GM21381 (cell line): ENCODE data around the gene ZC3H15.
"Not testable (repeated sequence)": the region's sequence is repeated elsewhere in the genome, so short reads cannot be mapped to it uniquely, and the experiment has no call there.

Experiments used
- ATAC-seq: cut with Tn5 transposase; IDR thresholded peaks from one replicate; pipeline ENCODE4 v1.9.1; 2021; ENCODE audit warnings: mild to moderate bottlenecking, moderate library complexity; ENCODE audit not compliant: unreplicated experiment

Gene ZC3H15

DNA sequence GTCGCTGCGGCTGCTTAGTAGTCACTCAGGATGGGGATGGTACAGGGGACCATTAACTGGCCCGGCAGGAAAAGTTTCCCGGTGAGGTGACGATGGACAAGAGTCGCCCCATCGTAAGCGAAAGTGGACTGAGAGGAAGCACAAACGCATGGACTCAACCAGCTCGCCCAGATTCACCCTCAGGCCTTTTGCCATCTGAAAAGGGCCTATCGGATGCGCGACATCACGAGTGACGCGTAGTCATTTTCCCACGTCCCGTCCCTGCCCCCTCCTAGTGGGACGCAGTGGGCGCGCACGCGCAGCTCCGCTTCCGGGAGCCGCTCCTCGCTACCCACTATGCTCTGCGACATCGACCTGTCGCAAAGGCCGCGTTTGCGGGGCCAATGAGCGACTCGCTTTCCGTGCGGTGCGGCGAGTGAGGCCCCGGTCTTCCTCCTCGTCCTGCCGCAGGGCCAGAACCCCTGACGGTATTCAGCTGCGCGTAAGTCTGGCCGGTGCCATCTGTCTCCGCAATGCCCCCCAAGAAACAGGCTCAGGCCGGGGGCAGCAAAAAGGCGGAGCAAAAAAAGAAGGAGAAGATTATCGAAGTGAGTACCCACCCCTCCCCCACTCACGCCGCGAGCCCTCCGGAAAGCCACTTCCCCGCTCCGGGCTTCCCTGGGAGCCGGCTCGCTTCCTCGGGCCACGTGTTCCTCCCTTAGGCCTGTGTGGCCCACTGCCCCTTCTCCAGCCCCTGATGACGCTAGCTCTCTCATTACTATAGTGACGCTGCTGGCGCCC lies at the start of gene ZC3H15:
TSS of gene ZC3H15 (plus strand) at position 390 of the 780 bp plus-strand sequence. CDS start at position 513, 123 bp downstream.
- ATAC-seq, result peak; percentile 85

DNA sequence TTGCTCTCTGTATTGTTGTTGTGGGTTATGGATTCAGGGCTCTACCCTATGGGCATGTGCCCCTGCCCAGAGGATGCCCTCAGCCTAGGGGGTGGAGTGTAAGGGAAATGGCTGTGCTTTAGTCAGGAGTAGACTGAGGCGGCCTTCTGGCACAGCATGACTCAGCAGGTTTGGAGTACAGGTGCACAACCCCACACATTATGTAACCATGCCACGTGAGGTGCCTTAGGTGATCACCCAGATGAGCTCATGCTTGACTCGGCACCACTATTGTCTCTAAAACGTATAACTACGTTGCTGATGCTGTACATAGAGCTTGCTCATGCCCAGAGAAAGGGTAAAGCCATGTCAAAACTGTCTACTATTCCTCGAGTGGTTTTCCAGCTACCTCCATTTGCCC lies 48.3 kb upstream of the ZC3H15 start:
- no peak for ATAC-seq

DNA sequence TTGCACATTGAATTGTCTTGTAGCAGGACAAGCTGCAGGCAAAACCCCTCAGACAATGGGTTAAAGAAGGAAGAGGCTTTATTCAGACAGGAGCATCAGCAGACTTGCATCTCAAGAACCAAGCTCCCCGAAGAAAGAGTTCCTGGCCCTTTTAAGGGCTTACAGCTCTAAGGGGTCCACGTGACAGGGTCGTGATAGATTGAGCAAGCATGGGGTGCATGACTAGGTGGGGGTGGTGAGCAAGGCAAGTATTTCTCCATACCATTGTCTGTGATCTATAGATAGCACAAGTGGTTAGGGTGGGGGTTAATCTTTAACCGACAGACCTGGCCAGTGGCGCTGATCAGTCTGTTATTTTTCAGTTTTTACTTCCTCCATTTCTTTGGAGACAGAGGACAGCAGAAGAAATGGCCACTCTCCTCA lies 46.4 kb upstream of the ZC3H15 start:
- not testable (repeated sequence) for ATAC-seq

DNA sequence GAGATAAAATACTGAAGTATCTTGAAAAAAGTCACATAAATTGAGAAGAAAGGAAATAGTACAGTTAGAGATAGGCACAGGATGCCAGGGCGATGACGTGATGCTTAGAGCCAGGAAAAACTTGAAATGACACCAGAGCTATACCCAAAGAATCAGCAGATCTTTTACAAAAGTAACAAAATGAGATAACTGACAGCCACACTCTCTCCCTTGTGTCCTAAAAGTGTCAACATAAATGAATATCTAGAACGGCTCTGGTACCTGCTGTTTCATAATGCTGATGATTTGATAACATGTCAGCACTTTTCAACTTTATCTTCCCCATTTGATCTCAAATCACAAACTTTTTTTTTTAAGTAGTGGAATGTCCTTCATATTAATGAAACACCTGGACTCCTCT lies 45.6 kb upstream of the ZC3H15 start:
- no peak for ATAC-seq

DNA sequence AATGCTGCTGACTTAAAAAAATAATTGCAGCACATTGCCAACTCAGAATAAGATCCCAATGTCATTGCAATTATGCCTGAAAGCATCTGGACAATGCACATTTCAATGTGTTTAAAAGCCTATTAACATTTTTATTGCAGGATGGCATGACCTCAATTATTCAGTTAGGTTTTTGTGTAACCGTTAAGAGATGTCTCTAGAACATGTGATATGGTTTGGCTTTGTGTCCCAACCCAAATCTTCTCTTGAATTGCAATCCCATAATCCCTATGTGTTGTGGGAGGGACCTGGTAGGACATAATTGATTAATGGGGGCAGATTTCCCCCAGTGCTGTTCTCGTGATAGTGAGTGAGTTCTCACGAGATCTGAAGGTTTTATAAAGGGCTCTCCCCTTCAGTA lies 43.2 kb upstream of the ZC3H15 start:
- no peak for ATAC-seq

DNA sequence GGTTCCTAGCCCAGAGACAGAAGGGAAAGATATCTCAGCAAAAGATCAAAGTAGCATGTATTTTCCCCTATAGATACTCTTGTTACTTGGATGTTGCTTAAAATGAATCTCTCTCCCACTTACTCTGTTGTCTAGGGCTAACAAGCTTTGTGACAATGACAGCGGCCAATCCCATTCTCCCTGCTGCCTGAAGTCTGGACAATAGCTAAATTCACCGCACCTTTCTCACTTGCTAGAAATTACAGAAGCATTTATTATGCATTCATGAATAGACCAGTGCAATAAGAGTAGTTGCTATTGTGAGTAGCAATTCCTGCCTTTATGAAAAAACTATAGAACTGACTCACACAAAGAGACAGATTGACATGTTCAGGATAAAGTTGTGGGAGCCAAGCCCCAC lies 42.2 kb upstream of the ZC3H15 start:
- no peak for ATAC-seq

DNA sequence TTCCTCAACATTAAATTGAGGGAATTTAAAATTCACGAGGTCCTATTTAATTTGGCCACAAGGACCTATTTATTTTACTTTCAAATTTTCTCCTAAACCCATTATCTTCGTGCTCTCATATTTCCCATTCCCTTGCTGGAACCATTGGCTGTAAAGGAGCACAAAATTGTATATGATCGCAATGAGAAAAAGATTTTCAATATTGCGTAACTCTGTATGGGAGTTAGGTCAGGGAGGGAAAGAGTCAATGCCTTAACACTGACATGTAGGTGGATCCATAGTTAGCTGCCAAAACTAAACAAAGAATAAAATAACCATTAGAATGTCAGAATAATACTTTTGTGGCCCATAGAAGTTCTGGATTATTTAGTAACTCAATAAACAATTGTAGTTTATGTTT lies 40.6 kb upstream of the ZC3H15 start:
- ATAC-seq, result no peak

DNA sequence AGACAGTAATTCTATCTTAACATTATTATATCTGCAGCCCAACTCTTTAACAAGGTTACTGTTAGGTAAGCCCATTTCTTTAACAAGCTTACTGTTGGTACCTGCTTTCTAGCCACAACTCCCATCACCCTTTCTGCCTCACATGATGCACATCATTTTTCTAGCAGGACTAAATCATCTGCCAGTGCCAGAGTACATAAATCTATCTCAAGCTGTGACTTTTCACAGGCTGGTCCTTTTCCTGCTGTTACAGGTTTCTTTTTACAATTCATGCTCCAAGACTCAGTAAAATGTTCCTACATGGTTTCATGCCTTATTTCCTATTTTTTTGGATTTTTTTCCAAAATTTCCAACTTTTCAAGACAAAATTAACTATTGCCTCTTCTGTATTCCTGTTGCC lies 30.4 kb upstream of the ZC3H15 start:
- no peak for ATAC-seq

DNA sequence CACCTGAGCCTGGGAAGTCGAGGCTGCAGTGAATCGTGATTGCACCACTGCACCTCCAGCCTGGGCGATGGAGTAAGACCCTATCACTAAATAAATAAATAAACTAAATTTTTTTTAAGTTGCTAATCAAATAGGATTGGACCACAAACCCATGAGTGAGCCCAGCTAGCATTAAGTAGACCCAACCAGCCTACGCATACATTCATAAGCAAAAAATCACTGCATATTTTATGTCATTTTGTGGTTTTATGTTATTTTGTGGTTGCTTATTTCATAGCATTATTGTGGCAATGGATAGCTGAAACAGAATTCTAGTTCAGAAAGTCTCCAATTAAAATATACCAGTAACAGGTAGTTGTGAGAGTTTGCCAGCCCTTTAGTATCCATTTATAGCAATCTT lies 29.1 kb upstream of the ZC3H15 start:
- ATAC-seq, result no peak

DNA sequence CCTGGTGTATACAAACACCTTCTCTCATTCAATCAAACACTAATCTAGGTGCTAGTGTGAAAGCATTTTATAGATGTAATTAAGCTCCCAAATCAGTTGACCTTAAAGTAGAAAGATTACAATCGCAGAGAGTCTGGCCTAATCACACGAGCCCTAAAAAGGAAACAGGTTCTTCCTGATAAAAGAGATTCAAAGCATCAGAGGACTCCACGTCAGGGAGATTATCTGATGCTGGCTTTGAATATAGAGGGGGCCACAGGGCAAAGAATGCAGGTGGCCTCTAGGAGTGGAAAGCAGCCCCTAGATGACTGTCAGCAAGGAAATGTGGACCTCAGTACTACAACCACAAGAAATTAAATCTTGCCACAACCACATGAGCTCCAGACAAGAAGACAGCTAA lies 28.2 kb upstream of the ZC3H15 start:
- no peak for ATAC-seq

DNA sequence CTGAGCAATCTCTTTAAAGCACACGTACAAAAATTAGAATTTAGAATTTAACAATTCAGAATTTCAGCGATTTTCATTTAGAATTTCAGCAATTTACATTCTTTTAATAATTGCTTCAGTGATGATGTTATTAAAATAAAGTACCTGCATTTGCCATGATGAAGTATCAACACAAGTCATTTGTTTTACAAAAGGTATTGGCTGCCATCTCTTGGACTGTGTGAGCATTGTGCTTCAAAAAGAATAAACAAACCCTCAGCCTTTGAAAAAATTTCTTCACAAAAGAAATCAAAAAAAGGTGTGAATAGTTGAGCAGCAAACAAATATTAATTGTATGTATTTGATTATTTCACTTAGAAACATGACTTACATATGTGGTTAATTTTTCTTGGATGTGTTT lies 27.1 kb upstream of the ZC3H15 start:
- no peak for ATAC-seq

DNA sequence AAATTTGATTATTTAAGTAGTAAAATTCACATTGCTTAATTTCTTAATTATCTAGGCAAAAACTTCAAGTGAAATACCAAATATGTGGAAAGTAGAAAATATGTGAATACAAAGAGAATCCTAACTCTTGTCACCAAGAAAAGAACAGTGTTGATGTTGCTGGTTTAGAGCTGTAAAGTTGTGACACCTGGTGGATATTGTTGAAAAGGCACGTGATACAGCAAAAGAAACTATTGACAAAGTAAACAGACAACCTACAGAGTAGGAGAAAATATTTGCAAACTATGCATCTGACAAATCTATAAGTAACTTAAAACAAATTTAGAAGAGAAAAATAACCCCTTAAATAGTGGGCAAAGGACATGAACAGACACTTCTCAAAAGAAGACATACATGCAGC lies 25.6 kb upstream of the ZC3H15 start:
- ATAC-seq, result peak; percentile 71

DNA sequence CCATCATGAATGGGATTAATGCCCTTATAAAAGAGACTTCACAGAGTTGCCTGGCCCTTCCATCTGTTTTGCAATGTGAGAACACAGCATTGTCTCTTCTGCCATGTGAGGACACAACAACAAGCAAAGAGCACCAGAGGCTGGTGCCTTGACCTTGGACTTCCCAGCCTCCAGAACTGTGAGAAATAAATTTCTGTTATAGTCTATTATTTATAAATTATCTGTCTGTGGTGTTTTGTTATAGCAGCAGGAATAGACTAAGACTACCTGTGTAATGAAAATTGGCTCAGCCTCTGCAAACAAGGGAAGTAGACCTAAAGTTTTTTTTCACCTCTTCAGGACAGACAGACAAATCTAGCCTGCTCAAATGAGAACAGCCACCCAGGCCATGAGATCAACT lies 19.3 kb upstream of the ZC3H15 start:
- no peak for ATAC-seq

DNA sequence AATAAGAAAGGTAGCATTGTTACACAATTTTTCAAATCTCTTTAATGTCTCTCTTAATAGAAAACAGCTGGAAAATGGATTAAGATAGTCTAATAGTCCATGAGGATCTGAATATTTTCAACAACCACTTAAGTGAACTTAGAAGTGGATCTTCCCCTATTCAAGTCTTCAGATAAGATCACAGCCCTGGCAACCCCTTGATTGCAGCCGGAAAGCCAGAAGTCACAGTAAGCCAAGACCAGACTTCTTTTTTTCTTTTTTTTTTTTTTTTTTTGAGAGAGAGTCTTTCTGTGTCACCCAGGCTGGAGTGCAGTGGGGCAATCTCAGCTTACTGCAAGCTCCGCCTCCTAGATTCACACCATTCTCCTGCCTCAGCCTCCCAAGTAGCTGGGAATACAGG lies 18.6 kb upstream of the ZC3H15 start:
- no peak for ATAC-seq

DNA sequence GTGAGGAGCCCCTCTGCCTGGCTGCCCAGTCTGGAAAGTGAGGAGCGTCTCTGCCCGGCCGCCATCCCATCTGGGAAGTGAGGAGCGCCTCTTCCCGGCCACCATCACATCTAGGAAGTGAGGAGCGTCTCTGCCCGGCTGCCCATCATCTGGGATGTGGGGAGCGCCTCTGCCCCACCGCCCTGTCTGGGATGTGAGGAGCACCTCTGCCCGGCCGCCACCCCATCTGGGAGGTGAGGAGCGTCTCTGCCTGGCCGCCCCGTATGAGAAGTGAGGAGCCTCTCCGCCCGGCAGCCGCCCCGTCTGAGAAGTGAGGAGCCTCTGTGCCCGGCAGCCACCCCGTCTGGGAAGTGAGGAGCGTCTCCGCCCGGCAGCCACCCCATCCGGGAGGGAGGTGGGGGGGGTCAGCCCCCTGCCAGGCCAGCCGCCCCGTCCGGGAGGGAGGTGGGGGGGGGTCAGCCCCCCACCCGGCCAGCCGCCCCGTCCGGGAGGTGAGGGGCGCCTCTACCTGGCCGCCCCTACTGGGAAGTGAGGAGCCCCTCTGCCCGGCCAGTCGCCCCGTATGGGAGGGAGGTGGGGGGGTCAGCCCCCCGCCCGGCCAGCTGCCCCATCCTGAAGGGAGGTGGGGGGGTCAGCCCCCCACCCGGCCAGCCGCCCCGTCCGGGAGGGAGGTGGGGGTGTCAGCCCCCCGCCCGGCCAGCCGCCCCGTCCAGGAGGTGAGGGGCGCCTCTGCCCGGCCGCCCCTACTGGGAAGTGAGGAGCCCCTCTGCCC lies 13.2 kb upstream of the ZC3H15 start:
- ATAC-seq, result not testable (repeated sequence)

DNA sequence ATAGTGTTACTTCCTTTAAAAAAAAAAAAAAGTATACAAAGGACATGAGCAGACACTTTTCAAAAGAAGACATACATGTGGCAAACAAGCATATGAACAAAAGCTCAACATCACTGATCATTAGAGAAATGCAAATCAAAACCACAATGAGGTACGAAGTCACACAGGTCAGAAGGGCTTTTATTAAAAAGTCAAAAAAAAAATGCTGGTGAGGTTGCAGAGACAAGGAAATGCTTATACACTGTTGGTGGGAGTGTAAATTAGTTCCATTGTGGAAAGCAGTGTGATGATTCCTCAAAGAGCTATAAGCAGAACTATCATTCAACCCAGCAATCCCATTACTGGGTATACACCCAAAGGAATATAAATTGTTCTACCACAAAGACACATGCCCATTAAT lies 11.8 kb upstream of the ZC3H15 start:
- ATAC-seq, result not testable (repeated sequence)

DNA sequence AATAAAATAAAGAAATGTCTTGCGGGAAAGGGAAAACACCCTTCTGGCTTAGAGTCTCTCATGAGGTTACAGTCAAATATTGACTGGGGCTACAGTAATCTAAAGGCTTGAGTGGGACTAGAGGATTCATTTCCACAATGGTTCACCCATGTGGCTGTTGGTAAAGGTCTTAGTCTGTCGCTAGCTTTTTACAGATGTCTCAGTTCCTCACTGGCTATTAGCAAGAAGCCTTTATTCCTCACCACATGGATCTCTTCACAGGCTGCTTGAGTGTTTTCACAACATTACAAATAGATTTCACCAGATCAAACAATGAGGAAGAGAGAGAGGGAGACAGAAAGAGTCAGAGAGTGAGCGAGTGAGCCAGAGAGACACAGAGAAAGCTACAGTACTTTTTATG lies 8.3 kb upstream of the ZC3H15 start:
- ATAC-seq, result no peak

DNA sequence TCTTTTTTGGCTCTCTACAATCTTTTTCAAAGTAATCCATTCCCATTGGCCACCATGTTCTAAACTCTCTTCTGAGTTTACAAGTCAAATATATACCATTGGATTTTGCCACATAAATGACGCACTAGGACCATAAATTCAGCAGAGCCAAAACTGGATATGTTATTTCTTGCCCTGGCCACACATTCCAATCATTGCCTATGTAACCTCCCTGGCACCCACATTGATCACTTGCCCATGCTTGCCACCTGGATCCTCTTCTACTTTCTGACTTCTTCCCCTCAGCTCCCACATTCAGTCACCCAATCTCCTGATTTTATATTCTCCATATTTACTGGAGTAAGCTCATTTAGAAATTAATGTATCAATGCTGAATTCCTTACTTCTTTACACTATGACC lies 5.1 kb upstream of the ZC3H15 start:
- no peak for ATAC-seq

DNA sequence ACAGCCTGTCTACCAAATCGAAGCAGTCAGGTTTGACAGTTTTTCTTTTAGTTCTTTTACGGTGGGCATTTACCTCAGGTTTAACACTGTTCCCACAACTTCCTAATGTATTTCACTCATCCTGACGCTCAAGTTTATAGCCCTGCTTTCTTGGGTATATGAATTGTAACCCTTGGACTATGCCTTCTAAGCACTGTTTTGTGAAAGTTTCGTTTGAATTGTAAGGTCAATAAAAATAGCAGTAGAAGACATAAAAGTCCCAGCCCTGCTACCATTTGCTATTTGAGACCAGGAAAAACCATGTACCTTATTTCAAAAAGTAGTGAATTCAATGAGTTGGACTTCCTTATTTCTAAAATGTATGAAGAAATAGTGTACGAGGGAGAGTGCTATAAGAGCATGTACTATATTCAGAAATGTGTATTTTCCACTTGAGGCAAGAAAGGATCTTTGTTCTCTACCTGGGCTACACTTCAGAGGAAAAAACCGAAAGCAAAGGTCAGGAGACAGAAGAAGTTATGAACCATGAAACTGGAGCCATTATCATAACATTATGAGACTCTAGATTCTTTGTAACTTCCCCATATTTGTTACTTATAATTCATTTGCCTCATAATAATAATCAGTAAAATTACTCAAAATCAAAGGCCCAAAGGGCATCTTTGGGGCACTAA lies 1.9 kb upstream of the ZC3H15 start:
- no peak for ATAC-seq

DNA sequence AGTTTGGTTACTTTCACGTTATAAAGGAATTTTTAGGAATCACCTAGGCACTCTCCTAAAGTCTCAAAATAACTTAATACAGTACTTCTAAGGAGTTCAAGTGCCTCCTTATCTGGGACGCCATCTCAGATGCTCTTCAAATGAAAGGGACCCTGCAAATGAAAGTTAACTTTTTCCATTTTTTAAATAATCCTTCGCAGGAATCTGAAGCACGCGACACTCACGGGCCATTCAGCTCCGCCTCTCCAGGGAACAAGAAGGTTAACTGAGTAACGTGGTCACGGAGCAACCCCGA lies 537 bp upstream of the ZC3H15 start:
- ATAC-seq, result no peak

DNA sequence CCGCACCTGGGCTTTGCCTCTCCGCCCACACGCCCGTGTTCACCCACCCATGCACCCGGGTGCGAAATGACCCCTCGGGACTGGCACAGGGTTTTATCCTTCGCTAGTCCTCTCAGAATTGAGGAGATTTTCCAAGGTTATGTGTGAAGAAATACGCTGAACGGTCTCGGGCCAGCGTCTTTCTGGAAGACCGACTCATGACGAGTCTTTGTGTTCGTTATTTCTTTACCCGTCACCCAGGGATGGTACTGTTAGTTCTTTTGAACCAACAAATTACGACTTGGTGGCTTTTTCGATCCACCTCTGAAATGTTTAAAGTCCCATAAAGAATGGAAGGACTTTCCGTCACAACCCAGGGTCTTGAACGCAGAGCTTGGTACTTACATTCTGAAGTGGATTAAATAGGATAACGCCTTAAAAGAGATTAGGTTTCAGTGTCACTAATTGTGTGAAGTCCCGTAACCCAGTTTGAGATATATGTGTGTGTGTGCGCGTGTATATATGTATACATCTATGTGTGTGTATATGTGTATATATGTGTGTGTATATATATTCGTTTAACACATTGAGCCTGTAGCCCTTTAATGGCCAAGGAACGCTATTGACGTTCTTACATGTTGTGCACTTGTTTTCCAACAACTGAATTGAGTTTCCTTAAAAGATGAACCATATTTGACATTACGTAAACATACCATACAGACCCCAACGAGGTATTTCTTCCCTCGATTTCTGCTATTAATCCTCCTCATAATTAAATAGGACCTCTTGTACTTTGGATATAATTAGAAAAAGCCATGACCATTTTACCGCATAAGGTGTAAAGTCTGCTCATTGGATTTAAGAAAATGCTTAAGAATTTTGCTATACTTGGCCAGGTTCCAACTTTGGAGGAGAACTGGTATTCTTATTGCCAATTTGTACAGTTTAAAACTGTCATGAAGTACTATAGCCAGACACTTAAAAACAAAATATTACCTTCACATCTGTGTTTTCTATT lies 889 bp downstream of the ZC3H15 start:
- no peak for ATAC-seq
